Measurements from ENCODE around the gene PPP1R37. TPM values are rescaled to one million over a fixed set of nuclear protein-coding genes. Genes with fewer than 3 reads are reported as not detected.

PPP1R37 gene
- total RNA-seq, 1 donor, result 53.6 TPM

DNA sequence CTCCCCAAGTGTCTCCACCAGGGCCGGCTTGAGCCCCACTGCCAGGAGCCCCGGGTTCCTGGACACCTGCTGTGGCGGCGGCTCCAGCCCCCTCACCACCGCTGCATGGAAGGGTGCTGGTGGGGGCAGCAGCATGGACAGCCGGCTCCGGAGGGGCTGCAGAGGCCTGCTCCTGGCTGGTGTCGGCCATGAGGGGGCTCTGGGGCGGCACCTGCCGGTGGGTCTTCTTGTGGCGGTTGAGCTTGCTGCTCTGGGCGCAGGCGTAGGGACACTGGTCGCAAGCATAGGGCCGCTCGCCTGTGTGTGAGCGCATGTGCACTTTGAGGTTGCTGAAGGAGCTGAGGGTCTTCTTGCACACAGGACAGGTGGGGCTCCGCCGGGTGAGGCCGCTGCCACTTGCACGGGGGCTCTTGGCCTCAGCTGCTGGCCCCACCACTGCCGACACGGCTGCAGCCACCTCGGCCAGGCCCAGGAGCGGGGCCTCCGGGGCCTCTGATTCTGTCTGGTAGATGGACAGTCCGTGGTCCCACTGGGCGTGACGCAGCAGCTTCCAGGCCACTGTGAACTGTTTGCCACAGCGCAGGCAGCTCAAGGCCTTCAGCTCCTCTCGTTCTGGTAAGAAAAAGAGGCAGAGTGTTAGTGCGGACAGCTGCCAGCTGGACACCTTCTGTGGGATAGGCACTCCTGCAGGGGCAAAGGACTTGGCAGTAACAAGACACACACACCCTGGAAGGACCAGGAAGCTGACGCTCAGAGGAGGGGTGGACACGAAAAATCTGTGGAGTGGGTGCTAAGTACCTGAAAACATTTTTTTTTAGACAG is 20.8 kb upstream of the PPP1R37 start:
- H3K4me1 ChIP-seq (ENCODE audit: insufficient read depth, low read length), result peaks cover 2% of the 10 kb centered on the region
- H3K4me2 ChIP-seq (ENCODE audit: insufficient read depth, low read length), result no peak overlapping the region
- no peak overlapping the region for H3K4me3 ChIP-seq (ENCODE audit: insufficient read depth, low read length)
- no peaks in the 10 kb centered on the region for H3K79me2 ChIP-seq (ENCODE audit: insufficient read depth, low read length)
- H3K27me3 ChIP-seq (ENCODE audit: insufficient read depth, low read length), result no peaks in the 10 kb centered on the region
- H2AFZ ChIP-seq (ENCODE audit: low read length), result no peak overlapping the region
- TF ChIP-seq, protein P1, sequence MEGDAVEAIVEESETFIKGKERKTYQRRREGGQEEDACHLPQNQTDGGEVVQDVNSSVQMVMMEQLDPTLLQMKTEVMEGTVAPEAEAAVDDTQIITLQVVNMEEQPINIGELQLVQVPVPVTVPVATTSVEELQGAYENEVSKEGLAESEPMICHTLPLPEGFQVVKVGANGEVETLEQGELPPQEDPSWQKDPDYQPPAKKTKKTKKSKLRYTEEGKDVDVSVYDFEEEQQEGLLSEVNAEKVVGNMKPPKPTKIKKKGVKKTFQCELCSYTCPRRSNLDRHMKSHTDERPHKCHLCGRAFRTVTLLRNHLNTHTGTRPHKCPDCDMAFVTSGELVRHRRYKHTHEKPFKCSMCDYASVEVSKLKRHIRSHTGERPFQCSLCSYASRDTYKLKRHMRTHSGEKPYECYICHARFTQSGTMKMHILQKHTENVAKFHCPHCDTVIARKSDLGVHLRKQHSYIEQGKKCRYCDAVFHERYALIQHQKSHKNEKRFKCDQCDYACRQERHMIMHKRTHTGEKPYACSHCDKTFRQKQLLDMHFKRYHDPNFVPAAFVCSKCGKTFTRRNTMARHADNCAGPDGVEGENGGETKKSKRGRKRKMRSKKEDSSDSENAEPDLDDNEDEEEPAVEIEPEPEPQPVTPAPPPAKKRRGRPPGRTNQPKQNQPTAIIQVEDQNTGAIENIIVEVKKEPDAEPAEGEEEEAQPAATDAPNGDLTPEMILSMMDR (IDR thresholded peaks at IDR 0.05; ENCODE audit: extremely low read depth, low read depth, low read length), result no peak
- peaks cover 4% of the 10 kb centered on the region for H4K20me1 ChIP-seq (ENCODE audit: insufficient read depth, low read length)
- H3K36me3 ChIP-seq (ENCODE audit: insufficient read depth, low read length), result peaks cover 25% of the 10 kb centered on the region
- peak; percentile 71 for DNase-seq (ENCODE audit: insufficient read length, low spot score, missing footprints)
- no peaks in the 10 kb centered on the region for H3K9me3 ChIP-seq (ENCODE audit: low read depth, low read length)
- no peak overlapping the region for H3K27ac ChIP-seq (ENCODE audit: low read depth, low read length)

DNA sequence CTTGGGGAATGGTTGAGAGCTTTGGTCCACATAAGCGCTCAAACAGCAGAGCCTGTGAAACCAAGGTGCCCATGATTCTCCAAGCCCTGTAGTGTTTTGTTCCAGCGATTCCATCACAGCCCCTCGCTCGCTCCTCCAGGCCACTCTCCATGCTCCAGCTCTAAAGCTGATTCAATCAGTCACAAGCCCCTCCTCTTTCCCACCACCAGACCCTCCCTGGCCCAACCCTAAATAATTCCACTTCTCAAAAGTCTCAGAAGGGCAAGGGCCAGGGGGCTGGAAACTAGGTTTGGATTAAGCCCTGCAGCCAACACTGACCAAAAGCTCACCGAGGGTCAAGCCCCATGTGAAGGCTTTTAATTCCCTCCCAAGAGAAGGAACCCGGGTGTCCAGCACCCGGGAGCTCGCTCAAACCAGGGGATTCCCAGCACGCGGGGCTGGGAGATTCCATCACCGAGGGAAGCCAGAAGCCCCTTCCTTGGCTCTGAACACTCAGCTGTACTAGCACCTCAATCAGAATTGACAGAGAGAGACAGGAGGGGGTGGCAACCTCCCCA is 18.2 kb upstream of the PPP1R37 start:
- no peak overlapping the region for H3K4me3 ChIP-seq (ENCODE audit: insufficient read depth, low read length)
- H3K79me2 ChIP-seq (ENCODE audit: insufficient read depth, low read length), result peaks cover 10% of the 10 kb centered on the region
- H4K20me1 ChIP-seq (ENCODE audit: insufficient read depth, low read length), result no peaks in the 10 kb centered on the region
- H3K36me3 ChIP-seq (ENCODE audit: insufficient read depth, low read length), result peaks cover 7% of the 10 kb centered on the region
- H3K4me2 ChIP-seq (ENCODE audit: insufficient read depth, low read length), result no peak overlapping the region
- no peak overlapping the region for H3K27ac ChIP-seq (ENCODE audit: low read depth, low read length)
- TF ChIP-seq, protein P1 (IDR thresholded peaks at IDR 0.05; ENCODE audit: extremely low read depth, low read depth, low read length), result no peak
- H3K27me3 ChIP-seq (ENCODE audit: insufficient read depth, low read length), result no peaks in the 10 kb centered on the region
- H3K4me1 ChIP-seq (ENCODE audit: insufficient read depth, low read length), result peaks cover 7% of the 10 kb centered on the region
- peak; percentile 50 for DNase-seq (ENCODE audit: insufficient read length, low spot score, missing footprints)
- no peaks in the 10 kb centered on the region for H3K9me3 ChIP-seq (ENCODE audit: low read depth, low read length)
- H2AFZ ChIP-seq (ENCODE audit: low read length), result no peak overlapping the region

DNA sequence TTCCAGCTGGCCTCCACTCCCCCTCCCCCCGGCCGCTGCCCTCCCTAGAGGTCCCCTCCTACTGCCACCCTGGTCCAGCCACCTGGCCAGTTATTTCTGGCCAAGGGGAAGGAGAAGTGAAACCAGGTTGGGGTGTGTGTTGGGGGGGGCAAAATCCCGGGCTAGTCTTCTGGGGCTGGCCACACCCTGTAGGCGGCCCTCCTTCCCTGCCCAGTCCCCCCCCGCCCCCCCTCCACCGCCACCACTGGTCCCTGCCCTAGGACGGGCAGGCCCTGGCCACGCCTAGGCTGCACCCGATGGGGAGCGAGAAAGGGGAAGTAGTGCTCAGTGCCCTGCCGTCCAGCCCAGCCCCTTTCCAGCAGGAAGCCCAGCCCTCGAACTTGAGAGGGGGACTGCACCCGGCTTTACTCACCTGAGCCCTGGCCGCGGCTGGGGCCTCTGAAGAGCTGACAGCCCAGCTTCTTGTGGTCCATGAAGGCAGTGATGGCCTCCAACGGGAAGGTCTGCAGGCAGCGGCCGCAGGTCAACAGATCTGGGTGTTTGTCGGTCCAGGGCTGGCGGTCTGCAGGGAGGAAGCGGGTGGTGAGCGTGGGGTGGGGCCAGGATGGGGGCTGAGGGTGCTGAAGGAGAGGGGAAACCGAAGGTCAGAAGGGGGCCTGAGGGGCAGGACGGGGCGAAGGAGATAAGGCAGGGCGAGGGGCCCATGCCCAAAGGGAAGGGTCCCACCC is 17.5 kb upstream of the PPP1R37 start:
- Histone ChIP-seq H3K4me3 (ENCODE audit: insufficient read depth, low read length) (peak overlapping the region; percentile 68), H3K4me1 (ENCODE audit: insufficient read depth, low read length) (peaks cover 14% of the 10 kb centered on the region), H3K36me3 (ENCODE audit: insufficient read depth, low read length) (peaks cover under 1% of the 10 kb centered on the region), H3K27ac (ENCODE audit: low read depth, low read length) (no peak overlapping the region), H3K27me3 (ENCODE audit: insufficient read depth, low read length) (no peaks in the 10 kb centered on the region), H3K79me2 (ENCODE audit: insufficient read depth, low read length) (peaks cover 16% of the 10 kb centered on the region), H3K9me3 (ENCODE audit: low read depth, low read length) (no peaks in the 10 kb centered on the region), H4K20me1 (ENCODE audit: insufficient read depth, low read length) (peaks cover 3% of the 10 kb centered on the region), H2AFZ (ENCODE audit: low read length) (peak overlapping the region; percentile 51), H3K4me2 (ENCODE audit: insufficient read depth, low read length) (peak overlapping the region; percentile 78)
- TF ChIP-seq, protein P1 (IDR thresholded peaks at IDR 0.05; ENCODE audit: extremely low read depth, low read depth, low read length), result no peak
- peak; percentile 95 for DNase-seq (ENCODE audit: insufficient read length, low spot score, missing footprints)

Measured in osteoblast (primary cell).